ENCODE data around the gene DKC1. TPM values are rescaled to one million over a fixed set of nuclear protein-coding genes. Genes with fewer than 3 reads are reported as not detected.

Gene DKC1
- total and polyA plus RNA-seq, 2 of the 4 experiments (the other 2 are of a cell fraction) = 49.9 to 63.8 TPM

DNA sequence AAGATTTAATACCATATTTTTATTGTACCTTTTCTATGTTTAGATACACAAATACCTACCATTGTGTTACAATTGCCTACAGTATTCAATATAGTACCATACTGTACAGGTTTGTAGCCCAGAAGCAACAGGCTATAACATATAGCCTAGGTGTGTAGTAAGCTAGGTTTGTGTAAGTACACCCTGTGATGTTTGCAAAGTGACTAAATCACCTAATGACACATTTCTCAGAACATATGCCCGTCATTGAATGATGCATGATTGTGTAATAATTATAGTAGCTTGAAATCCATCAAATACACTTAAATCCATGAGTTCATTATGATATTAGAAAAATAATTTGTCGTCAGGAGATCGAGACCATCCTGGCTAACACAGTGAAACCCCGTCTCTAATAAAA is 42.6 kb upstream of the DKC1 start:
- no peak overlapping the region for H3K18ac ChIP-seq (ENCODE audit: low read depth, low read length)
- H3K9ac ChIP-seq (ENCODE audit: low read depth, low read length) = no peak overlapping the region
- no peaks in the 10 kb centered on the region for H3K36me3 ChIP-seq (ENCODE audit: control insufficient read depth, insufficient read depth, low read length)
- DNase-seq (no peak), ATAC-seq (ENCODE audit: low read depth) (no peak)
- no peaks in the 10 kb centered on the region for H3K9me3 ChIP-seq (ENCODE audit: control insufficient read depth, insufficient read depth, low read length)
- no peak overlapping the region for H2AFZ ChIP-seq (replicated peaks; ENCODE audit: low read length, poor library complexity)
- ChIA-PET CTCF (no interaction called here), POLR2A (ENCODE audit: unreplicated experiment) (no interaction called here)
- no peak overlapping the region for H3K56ac ChIP-seq (ENCODE audit: extremely low read depth, insufficient read depth, low read length)
- no peak overlapping the region for H2AK5ac ChIP-seq (ENCODE audit: low read depth, low read length)
- intact Hi-C loops (cut with micrococcal nuclease) (no loop called here), dilution Hi-C loops (cut with HindIII; ENCODE audit: low sequenced_read_pairs, unreplicated experiment) (no loop called here), in situ Hi-C loops (cut with MboI; ENCODE audit: low sequenced_read_pairs) (no loop called here)
- H3K4me2 ChIP-seq (ENCODE audit: low read depth, low read length) = no peak overlapping the region
- H3K14ac ChIP-seq (replicated peaks; ENCODE audit: low read depth, low read length) = no peak overlapping the region
- no peaks in the 10 kb centered on the region for H3K4me1 ChIP-seq (ENCODE audit: control insufficient read depth, insufficient read depth, low read length)
- no peak overlapping the region for H2AK9ac ChIP-seq (replicated peaks; ENCODE audit: low read depth, low read length, poor library complexity)
- H2BK15ac ChIP-seq (ENCODE audit: low read depth, low read length) = no peak overlapping the region
- H4K8ac ChIP-seq (ENCODE audit: low read depth in 2 of 2, low read length in 2 of 2) = no peak overlapping the region
- H2BK120ac ChIP-seq (ENCODE audit: low read depth, low read length) = no peak overlapping the region
- H3K4me3 ChIP-seq (ENCODE audit: insufficient read depth, low read depth, low read length) = no peak overlapping the region
- 0 out of 4 replicates have a peak, but pooled peaks cover 0 to 3% of the 10 kb centered on the region in 2 experiments for H3K79me1 ChIP-seq (ENCODE audit: low read depth in 1 of 2, low read length in 2 of 2)
- H3K23ac ChIP-seq (ENCODE audit: low read depth, low read length) = no peak overlapping the region
- no peaks in the 10 kb centered on the region for H3K27me3 ChIP-seq (ENCODE audit: control insufficient read depth, insufficient read depth, low read length)
- H3K9me1 ChIP-seq (ENCODE audit: insufficient read depth, low read length) = 0 out of 2 replicates have a peak, but pooled peaks cover 4% of the 10 kb centered on the region
- no peak overlapping the region for H4K5ac ChIP-seq (ENCODE audit: low read depth, low read length)
- H4K20me1 ChIP-seq (ENCODE audit: insufficient read depth, low read length) = no peaks in the 10 kb centered on the region; the same call in 1 of the 2 replicates
- no peak overlapping the region for H4K91ac ChIP-seq (ENCODE audit: insufficient read depth, low read depth, low read length)
- WGBS, 2 experiments (ENCODE audit: extremely low coverage in 2 of 2, insufficient read length in 1 of 2) = no CpG with 5 or more reads among the region's 4 CpGs
- H2BK5ac ChIP-seq (ENCODE audit: low read depth, low read length, poor library complexity, severe bottlenecking) = no peak overlapping the region
- no TSS peak for BruUV-seq (replicated peaks)
- no peak overlapping the region for H2BK20ac ChIP-seq (ENCODE audit: low read depth, low read length)
- no peak overlapping the region for H3K27ac ChIP-seq (ENCODE audit: insufficient read depth, low read length)
- no peak for TF ChIP-seq RFX5 (IDR thresholded peaks at IDR 0.05; ENCODE audit: low read depth, low read length)
- TF ChIP-seq, protein P1, sequence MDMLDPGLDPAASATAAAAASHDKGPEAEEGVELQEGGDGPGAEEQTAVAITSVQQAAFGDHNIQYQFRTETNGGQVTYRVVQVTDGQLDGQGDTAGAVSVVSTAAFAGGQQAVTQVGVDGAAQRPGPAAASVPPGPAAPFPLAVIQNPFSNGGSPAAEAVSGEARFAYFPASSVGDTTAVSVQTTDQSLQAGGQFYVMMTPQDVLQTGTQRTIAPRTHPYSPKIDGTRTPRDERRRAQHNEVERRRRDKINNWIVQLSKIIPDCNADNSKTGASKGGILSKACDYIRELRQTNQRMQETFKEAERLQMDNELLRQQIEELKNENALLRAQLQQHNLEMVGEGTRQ (IDR thresholded peaks at IDR 0.05; ENCODE audit: low read depth, low read length) = no peak
- no peak for TF ChIP-seq CHD1 (IDR thresholded peaks at IDR 0.05; ENCODE audit: low read depth, low read length)
- TF ChIP-seq CEBPB (IDR thresholded peaks at IDR 0.05; ENCODE audit: low read depth, low read length) = peak; percentile 71
- TF ChIP-seq RCOR1 (IDR thresholded peaks at IDR 0.05; ENCODE audit: insufficient replicate concordance, low read length) = no peak
- H3K4ac ChIP-seq (ENCODE audit: low read depth, low read length) = no peak overlapping the region
